ENCODE data around the gene RCOR2. TPM values are rescaled to one million over a fixed set of nuclear protein-coding genes. Genes with fewer than 3 reads are reported as not detected.

The RCOR2 gene
- polyA plus RNA-seq, 1 donor (not counting 4 experiments of a cell fraction or from before 2014, with no cell fraction given): 0.46 TPM

- FAIRE-seq (no peak), DNase-seq (ENCODE audit: low read depth, low spot score) (no peak)
- H3K9me1 ChIP-seq (ENCODE audit: control insufficient read depth, extremely low read depth, insufficient read depth, low read length): no peaks in the 10 kb centered on the region
- H3K9ac ChIP-seq (ENCODE audit: control insufficient read depth, extremely low read depth, insufficient read depth, low read length): no peak overlapping the region
- no peaks in the 10 kb centered on the region for H3K9me3 ChIP-seq (ENCODE audit: control insufficient read depth, low read depth, low read length)
- H3K27ac ChIP-seq (ENCODE audit: control insufficient read depth, insufficient read depth, low read length): no peak overlapping the region
- H3K4me1 ChIP-seq (ENCODE audit: control insufficient read depth, extremely low read depth, insufficient read depth, low read length): peaks cover 2% of the 10 kb centered on the region
- H3K4me3 ChIP-seq (ENCODE audit: control insufficient read depth in 2 of 3, extremely low read depth in 1 of 3, insufficient read depth in 2 of 3, low read depth in 1 of 3, low read length in 3 of 3): no peak overlapping the region
- dilution Hi-C loops (cut with MboI; ENCODE audit: extremely low pct_ligation_motif_present, low sequenced_read_pairs): no loop called here
- no peak overlapping the region for H3K4me2 ChIP-seq (ENCODE audit: control insufficient read depth, extremely low read depth, insufficient read depth, low read depth, low read length)
- H3K36me3 ChIP-seq (ENCODE audit: control insufficient read depth in 2 of 2, extremely low read depth in 1 of 2, insufficient read depth in 2 of 2, low read length in 2 of 2): no peaks in the 10 kb centered on the region
- no peaks in the 10 kb centered on the region for H3K79me2 ChIP-seq (ENCODE audit: control insufficient read depth, insufficient read depth, low read length)
- no peak overlapping the region for H2AFZ ChIP-seq (ENCODE audit: control insufficient read depth, low read length)
- TF ChIP-seq CTCF (optimal IDR thresholded peaks at IDR 0.05 in 1 of 3, IDR thresholded peaks at IDR 0.05 in 1 of 3, conservative IDR thresholded peaks at IDR 0.05 in 1 of 3; ENCODE audit: extremely low read depth in 1 of 3, insufficient read depth in 2 of 3, low read length in 3 of 3) (no peak), EZH2 (IDR thresholded peaks at IDR 0.05; ENCODE audit: low read length) (no peak)
- H3K27me3 ChIP-seq (ENCODE audit: control insufficient read depth, extremely low read depth, insufficient read depth, low read length): no peaks in the 10 kb centered on the region
- H4K20me1 ChIP-seq (ENCODE audit: control insufficient read depth, extremely low read depth, insufficient read depth, low read length): no peaks in the 10 kb centered on the region
Observed at GRCh38 chr11:63923319-63923718, 6.4 kb upstream of the RCOR2 start.

- H4K20me1 ChIP-seq (ENCODE audit: control insufficient read depth, extremely low read depth, insufficient read depth, low read length): no peaks in the 10 kb centered on the region
- H3K36me3 ChIP-seq (ENCODE audit: control insufficient read depth in 2 of 2, extremely low read depth in 1 of 2, insufficient read depth in 2 of 2, low read length in 2 of 2): no peaks in the 10 kb centered on the region
- H3K27ac ChIP-seq (ENCODE audit: control insufficient read depth, insufficient read depth, low read length): no peak overlapping the region
- H3K4me1 ChIP-seq (ENCODE audit: control insufficient read depth, extremely low read depth, insufficient read depth, low read length): peaks cover 5% of the 10 kb centered on the region
- no peaks in the 10 kb centered on the region for H3K79me2 ChIP-seq (ENCODE audit: control insufficient read depth, insufficient read depth, low read length)
- no peak overlapping the region for H3K9ac ChIP-seq (ENCODE audit: control insufficient read depth, extremely low read depth, insufficient read depth, low read length)
- H3K4me3 ChIP-seq (ENCODE audit: control insufficient read depth in 2 of 3, extremely low read depth in 1 of 3, insufficient read depth in 2 of 3, low read depth in 1 of 3, low read length in 3 of 3): no peak overlapping the region
- no peak overlapping the region for H3K4me2 ChIP-seq (ENCODE audit: control insufficient read depth, extremely low read depth, insufficient read depth, low read depth, low read length)
- H3K9me3 ChIP-seq (ENCODE audit: control insufficient read depth, low read depth, low read length): no peaks in the 10 kb centered on the region
- H3K9me1 ChIP-seq (ENCODE audit: control insufficient read depth, extremely low read depth, insufficient read depth, low read length): no peaks in the 10 kb centered on the region
- no peaks in the 10 kb centered on the region for H3K27me3 ChIP-seq (ENCODE audit: control insufficient read depth, extremely low read depth, insufficient read depth, low read length)
- dilution Hi-C loops (cut with MboI; ENCODE audit: extremely low pct_ligation_motif_present, low sequenced_read_pairs): no loop called here
- no peak overlapping the region for H2AFZ ChIP-seq (ENCODE audit: control insufficient read depth, low read length)
- TF ChIP-seq EZH2 (IDR thresholded peaks at IDR 0.05; ENCODE audit: low read length): no peak
- DNase-seq (ENCODE audit: low read depth, low spot score) (no peak), FAIRE-seq (no peak)
Observed at GRCh38 chr11:63922673-63923192, 5.8 kb upstream of the RCOR2 start.

GRCh38 chr11:63920939-63921417 is 4.0 kb upstream of the RCOR2 start:
- Histone ChIP-seq H3K9me3 (ENCODE audit: control insufficient read depth, low read depth, low read length) (no peaks in the 10 kb centered on the region), H3K4me1 (ENCODE audit: control insufficient read depth, extremely low read depth, insufficient read depth, low read length) (peaks cover 9% of the 10 kb centered on the region), H2AFZ (ENCODE audit: control insufficient read depth, low read length) (no peak overlapping the region), H3K79me2 (ENCODE audit: control insufficient read depth, insufficient read depth, low read length) (no peaks in the 10 kb centered on the region), H3K9me1 (ENCODE audit: control insufficient read depth, extremely low read depth, insufficient read depth, low read length) (no peaks in the 10 kb centered on the region), H3K27ac (ENCODE audit: control insufficient read depth, insufficient read depth, low read length) (no peak overlapping the region), H3K9ac (ENCODE audit: control insufficient read depth, extremely low read depth, insufficient read depth, low read length) (no peak overlapping the region), H3K27me3 (ENCODE audit: control insufficient read depth, extremely low read depth, insufficient read depth, low read length) (peaks cover 4% of the 10 kb centered on the region), H3K4me3 (ENCODE audit: control insufficient read depth in 2 of 3, extremely low read depth in 1 of 3, insufficient read depth in 2 of 3, low read depth in 1 of 3, low read length in 3 of 3) (no peak overlapping the region), H4K20me1 (ENCODE audit: control insufficient read depth, extremely low read depth, insufficient read depth, low read length) (no peaks in the 10 kb centered on the region), H3K36me3 (ENCODE audit: control insufficient read depth in 2 of 2, extremely low read depth in 1 of 2, insufficient read depth in 2 of 2, low read length in 2 of 2) (no peaks in the 10 kb centered on the region), H3K4me2 (ENCODE audit: control insufficient read depth, extremely low read depth, insufficient read depth, low read depth, low read length) (no peak overlapping the region)
- DNase-seq (ENCODE audit: low read depth, low spot score): no peak
- dilution Hi-C loops (cut with MboI; ENCODE audit: extremely low pct_ligation_motif_present, low sequenced_read_pairs): no loop called here
- TF ChIP-seq CTCF (optimal IDR thresholded peaks at IDR 0.05 in 1 of 3, IDR thresholded peaks at IDR 0.05 in 1 of 3, conservative IDR thresholded peaks at IDR 0.05 in 1 of 3; ENCODE audit: extremely low read depth in 1 of 3, insufficient read depth in 2 of 3, low read length in 3 of 3): peak in 1 of 3 experiments; percentile 27
- TF ChIP-seq EZH2 (IDR thresholded peaks at IDR 0.05; ENCODE audit: low read length): no peak
- FAIRE-seq: no peak

Measured in keratinocyte (primary cell).